Right atrium auricular region (tissue), 2 donors: ENCODE results near the gene CHST5. TPM values are rescaled to one million over a fixed set of nuclear protein-coding genes. Genes with fewer than 3 reads are reported as not detected.

Experiments used
- DNase-seq: peaks from one replicate; pipeline ENCODE4 v3.0.0-alpha.2; 2019; ENCODE audit warnings: low spot score
- H3K27ac ChIP-seq, 2 donors: fragments of 200-600 bp; sonication (generic); 1 replicate in 1 of 2; 2 replicates in 1 of 2; pipeline ENCODE4 v1.5.1; 2016 to 2019
- H3K27me3 ChIP-seq, 2 donors: fragments of 200-600 bp; sonication (generic); one replicate each; pipeline versions ENCODE4 v1.5.1 to v1.6.0; 2017 to 2019
- H3K36me3 ChIP-seq: fragments of 200-600 bp; sonication (generic); one replicate; pipeline ENCODE4 v1.5.1; 2016
- H3K4me1 ChIP-seq, 2 donors: fragments of 200-600 bp; sonication (generic); one replicate each; pipeline versions ENCODE4 v1.5.1 to v1.6.0; 2017 to 2019
- H3K4me3 ChIP-seq, 2 donors: fragments of 200-600 bp; sonication (generic); 1 replicate in 1 of 2; 2 replicates in 1 of 2; pipeline ENCODE4 v1.5.1; 2017 to 2019; ENCODE audit warnings: mild to moderate bottlenecking in 1 of 2, moderate library complexity in 1 of 2
- H3K9me3 ChIP-seq, 2 donors: fragments of 200-600 bp; sonication (generic); one replicate each; pipeline ENCODE4 v1.5.1; 2019
- total RNA-seq, 2 donors: library from RNA; depleted of rRNA; stranded (reverse); fragments of >200 nt; gene quantifications; one replicate each; pipeline ENCODE4 v1.1.0, GENCODE V29; 2016
- TF ChIP-seq, protein P1 (sequence below), 2 donors: fragments of 200-600 bp; sonication (generic); IDR thresholded peaks; one replicate each; pipeline ENCODE4 v1.5.1; 2019; ENCODE audit warnings: antibody characterized with exemption in 2 of 2

The CHST5 gene
- total RNA-seq, 2 donors from 2014 or later = 0.16 TPM; not detected in 1

DNA sequence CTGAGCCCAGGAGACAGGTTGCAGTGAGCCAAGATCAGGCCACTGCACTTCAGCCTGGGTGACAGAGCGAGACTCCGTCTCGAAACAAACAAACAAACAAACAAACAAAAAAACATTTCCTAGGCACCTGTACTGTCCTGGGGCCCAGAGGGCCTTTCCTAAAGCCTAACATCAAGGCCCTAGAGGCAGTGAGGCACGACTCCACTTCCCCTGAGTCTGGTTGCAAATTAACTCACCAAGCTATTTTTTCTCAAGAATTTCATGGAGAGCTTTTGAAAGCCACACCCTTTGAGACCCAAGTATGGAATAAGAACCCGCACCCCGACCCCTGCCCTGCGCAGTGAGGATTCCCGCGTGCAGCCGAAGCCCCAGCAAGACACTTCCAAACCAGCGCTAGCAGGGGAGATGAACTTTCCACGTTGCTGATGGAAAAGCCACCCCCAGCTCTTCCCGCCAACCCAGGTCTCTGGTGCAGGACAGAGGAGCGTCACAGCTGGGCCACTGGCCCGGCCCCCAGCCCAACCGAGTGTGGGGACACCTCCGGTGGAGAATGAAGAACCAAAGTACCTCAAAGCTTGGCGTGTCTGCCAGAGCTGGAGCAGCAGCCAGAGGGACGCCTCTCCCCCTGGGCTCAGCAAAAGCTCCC, 1.2 kb downstream of the CHST5 start:
- Histone ChIP-seq H3K4me1 (peaks cover 0 to 6% of the 10 kb centered on the region in 2 donors), H3K27ac (no peak overlapping the region), H3K9me3 (no peaks in the 10 kb centered on the region), H3K36me3 (no peaks in the 10 kb centered on the region), H3K27me3 (no peaks in the 10 kb centered on the region), H3K4me3 (no peak overlapping the region)
- TF ChIP-seq, protein P1, sequence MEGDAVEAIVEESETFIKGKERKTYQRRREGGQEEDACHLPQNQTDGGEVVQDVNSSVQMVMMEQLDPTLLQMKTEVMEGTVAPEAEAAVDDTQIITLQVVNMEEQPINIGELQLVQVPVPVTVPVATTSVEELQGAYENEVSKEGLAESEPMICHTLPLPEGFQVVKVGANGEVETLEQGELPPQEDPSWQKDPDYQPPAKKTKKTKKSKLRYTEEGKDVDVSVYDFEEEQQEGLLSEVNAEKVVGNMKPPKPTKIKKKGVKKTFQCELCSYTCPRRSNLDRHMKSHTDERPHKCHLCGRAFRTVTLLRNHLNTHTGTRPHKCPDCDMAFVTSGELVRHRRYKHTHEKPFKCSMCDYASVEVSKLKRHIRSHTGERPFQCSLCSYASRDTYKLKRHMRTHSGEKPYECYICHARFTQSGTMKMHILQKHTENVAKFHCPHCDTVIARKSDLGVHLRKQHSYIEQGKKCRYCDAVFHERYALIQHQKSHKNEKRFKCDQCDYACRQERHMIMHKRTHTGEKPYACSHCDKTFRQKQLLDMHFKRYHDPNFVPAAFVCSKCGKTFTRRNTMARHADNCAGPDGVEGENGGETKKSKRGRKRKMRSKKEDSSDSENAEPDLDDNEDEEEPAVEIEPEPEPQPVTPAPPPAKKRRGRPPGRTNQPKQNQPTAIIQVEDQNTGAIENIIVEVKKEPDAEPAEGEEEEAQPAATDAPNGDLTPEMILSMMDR (IDR thresholded peaks at IDR 0.05) = no peak
- no peak for DNase-seq

DNA sequence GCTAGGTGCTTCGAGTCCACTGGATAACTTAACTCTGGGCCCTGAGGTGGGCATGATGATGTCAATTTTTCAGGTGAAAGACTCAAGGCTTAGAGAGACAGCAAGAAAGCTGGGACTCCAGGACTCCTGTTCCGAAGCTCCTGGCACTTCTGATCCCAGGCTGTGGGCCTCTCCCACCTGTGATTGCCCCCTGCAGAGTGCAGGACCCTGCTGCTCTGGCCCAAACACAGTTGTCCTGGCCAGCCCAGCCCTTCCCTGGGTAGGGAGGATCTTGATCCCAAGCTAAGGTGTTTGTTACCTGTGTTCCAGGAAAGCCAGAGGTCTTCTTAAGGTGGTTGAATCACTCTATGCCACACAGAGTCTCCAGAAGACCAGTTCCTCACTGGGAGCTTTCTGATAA, 3.1 kb downstream of the CHST5 start:
- H3K27ac ChIP-seq = no peak overlapping the region
- H3K4me1 ChIP-seq = no peaks in the 10 kb centered on the region
- no peak overlapping the region for H3K4me3 ChIP-seq
- no peaks in the 10 kb centered on the region for H3K36me3 ChIP-seq
- H3K9me3 ChIP-seq = no peaks in the 10 kb centered on the region
- no peak for DNase-seq
- TF ChIP-seq, protein P1 (IDR thresholded peaks at IDR 0.05) = no peak
- H3K27me3 ChIP-seq = no peaks in the 10 kb centered on the region

DNA sequence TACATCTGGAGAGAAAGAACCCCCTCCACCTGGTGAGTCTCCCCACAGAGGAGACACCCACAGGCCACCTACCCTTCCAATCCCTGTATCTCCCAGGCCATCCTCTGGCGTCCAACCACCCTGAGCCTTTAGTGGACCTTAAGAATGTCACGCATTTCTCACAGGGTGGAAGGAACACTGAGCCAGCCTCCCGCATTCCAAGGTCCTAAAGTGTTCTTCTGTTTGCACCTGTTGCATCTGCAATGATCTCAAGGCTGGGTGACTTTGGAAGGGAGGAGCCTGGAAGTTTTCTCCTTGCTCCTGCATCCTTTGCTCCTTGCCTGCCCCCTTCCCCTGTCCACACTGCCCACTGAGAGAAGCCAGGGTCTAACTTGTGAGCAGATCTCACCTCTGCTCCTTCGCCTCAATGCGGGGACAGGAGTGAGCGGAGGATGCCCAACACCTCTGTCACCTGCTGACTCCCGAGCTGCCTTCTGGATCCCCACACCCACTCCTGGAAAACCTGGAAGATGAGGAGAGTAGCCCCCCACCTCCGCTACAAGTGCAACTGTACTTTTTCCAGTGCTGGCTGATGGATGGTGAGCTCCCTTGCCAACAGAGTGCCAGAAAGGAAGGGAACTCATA, 3.7 kb downstream of the CHST5 start:
- no peak overlapping the region for H3K4me3 ChIP-seq
- TF ChIP-seq, protein P1 (IDR thresholded peaks at IDR 0.05) = no peak
- no peaks in the 10 kb centered on the region for H3K9me3 ChIP-seq
- H3K4me1 ChIP-seq = no peaks in the 10 kb centered on the region
- no peak overlapping the region for H3K27ac ChIP-seq
- DNase-seq = no peak
- H3K36me3 ChIP-seq = no peaks in the 10 kb centered on the region
- no peaks in the 10 kb centered on the region for H3K27me3 ChIP-seq

DNA sequence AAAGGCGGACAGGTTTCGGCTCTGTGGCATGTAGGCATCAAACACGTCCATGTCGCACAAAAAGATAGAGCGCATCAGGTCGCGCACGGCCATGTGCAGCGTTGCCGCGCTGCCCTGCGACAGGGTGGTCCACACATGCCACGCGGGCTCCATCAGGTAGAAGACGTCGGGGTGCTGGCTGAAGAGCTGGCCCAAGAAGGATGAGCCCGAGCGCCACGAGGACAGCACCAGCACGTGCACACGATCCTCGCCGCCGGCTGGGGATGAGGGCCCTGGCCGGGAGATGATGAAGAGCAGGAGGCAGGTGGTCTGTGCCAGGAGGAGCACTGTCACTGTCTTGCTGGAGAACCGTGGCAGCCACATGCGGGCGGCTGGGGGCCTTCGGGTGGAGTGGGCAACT, 5.9 kb downstream of the CHST5 start:
- TF ChIP-seq, protein P1 (IDR thresholded peaks at IDR 0.05) = no peak
- Histone ChIP-seq H3K4me3 (no peak overlapping the region), H3K9me3 (no peaks in the 10 kb centered on the region), H3K27me3 (no peaks in the 10 kb centered on the region), H3K4me1 (no peaks in the 10 kb centered on the region), H3K27ac (no peak overlapping the region), H3K36me3 (no peaks in the 10 kb centered on the region)
- DNase-seq = no peak

DNA sequence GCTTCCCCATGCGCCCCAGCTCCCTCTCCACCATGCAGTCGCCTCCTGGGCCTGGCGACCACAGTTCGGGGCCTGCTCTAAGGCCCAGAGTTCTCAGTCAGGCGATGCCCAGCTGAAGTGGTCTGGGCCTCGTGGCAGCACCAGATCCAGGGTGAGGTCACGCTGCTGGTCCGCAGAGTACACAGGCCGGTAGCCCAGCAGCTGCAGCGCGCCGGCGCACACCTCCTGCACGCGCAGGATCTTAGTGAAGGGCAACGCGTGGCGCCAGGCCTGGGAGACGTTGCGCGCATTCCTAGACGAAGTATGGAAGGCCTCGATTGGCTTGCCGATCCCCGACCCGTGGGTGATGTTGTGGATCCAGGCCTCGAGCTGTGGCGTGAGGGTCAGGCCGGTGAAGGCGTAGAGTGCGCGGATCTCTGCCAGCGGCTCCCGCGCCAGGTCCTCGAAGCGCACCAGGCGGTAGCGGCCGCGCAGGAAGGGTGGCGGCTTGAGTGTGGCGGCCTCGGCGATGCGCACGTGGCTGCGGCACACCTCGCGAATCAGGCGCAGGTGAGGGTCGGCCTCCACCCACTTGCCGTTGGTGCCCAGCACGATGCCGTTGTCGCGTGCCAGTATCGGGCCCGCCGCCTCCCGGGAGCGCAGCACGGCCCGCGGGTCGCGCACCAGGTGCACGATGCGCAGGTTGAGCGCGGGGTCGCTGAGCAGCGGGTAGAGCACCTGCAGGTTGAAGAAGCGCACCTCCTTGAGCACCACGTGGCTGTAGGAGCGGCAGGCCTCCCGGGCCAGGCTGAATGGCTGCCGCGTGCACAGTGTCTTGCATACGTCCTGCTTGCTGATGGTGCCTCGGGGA, 6.6 kb downstream of the CHST5 start:
- H3K9me3 ChIP-seq = no peaks in the 10 kb centered on the region
- H3K27me3 ChIP-seq = no peaks in the 10 kb centered on the region
- TF ChIP-seq, protein P1 (IDR thresholded peaks at IDR 0.05) = no peak
- no peak overlapping the region for H3K27ac ChIP-seq
- H3K36me3 ChIP-seq = no peaks in the 10 kb centered on the region
- no peak for DNase-seq
- H3K4me1 ChIP-seq = no peaks in the 10 kb centered on the region
- H3K4me3 ChIP-seq = no peak overlapping the region
